Heart right ventricle (tissue), 16 donors: ENCODE results near the gene FBXW4. TPM values are rescaled to one million over a fixed set of nuclear protein-coding genes. Genes with fewer than 3 reads are reported as not detected.
A peak's percentile ranks its signal among the peaks of the same experiment; 100 is the strongest.

Experiments
- ATAC-seq, 8 donors: fragments of 200-7000 bp; cut with Tn5 transposase; one replicate each; pipeline ENCODE4 v1.9.1; 2020; ENCODE audit warnings: mild to moderate bottlenecking in 8 of 8, moderate library complexity in 8 of 8, moderate number of reproducible peaks in 1 of 8
- DNase-seq, 2 donors: peaks; one replicate each; pipeline ENCODE4 v3.0.0-alpha.2; 2020
- H3K27ac ChIP-seq, 10 donors: fragments of 200-600 bp; sonication (generic) in 2 of 10; one replicate each; pipeline versions ENCODE4 v1.5.0 to v1.8.0; 2020 to 2022; ENCODE audit warnings: mild to moderate bottlenecking in 3 of 10
- H3K27me3 ChIP-seq, 7 donors: fragments of 200-600 bp; one replicate each; pipeline ENCODE4 v1.8.0; 2021 to 2022; ENCODE audit warnings: mild to moderate bottlenecking in 2 of 7
- H3K36me3 ChIP-seq, 9 donors: fragments of 200-600 bp; sonication (generic) in 1 of 9; one replicate each; pipeline versions ENCODE4 v1.5.0 to v1.8.0; 2020 to 2022; ENCODE audit warnings: mild to moderate bottlenecking in 2 of 9
- H3K4me1 ChIP-seq, 9 donors: fragments of 200-600 bp; sonication (generic) in 1 of 9; one replicate each; pipeline versions ENCODE4 v1.5.0 to v1.8.0; 2020 to 2022; ENCODE audit warnings: mild to moderate bottlenecking in 4 of 9
- H3K4me3 ChIP-seq, 10 donors: fragments of 200-600 bp; sonication (generic) in 2 of 10; one replicate each; pipeline versions ENCODE4 v1.5.0 to v1.8.0; 2020 to 2022; ENCODE audit warnings: mild to moderate bottlenecking in 7 of 10, moderate library complexity in 2 of 10
- H3K9me3 ChIP-seq, 11 donors: fragments of 200-600 bp in 10 of 11; sonication (generic) in 2 of 11; one replicate each; pipeline versions ENCODE4 v1.5.0 to v1.8.0; 2013 to 2022; ENCODE audit warnings: mild to moderate bottlenecking in 2 of 11, control low read depth in 1 of 11, moderate library complexity in 1 of 11
- CTCF ChIP-seq, 9 donors: fragments of 200-600 bp; sonication (generic) in 2 of 9; IDR thresholded peaks; one replicate each; pipeline versions ENCODE4 v1.5.0 to v1.8.0; 2021 to 2022; ENCODE audit warnings: antibody characterized with exemption in 9 of 9, mild to moderate bottlenecking in 5 of 9, moderate library complexity in 1 of 9
- WGBS, 2 donors: extraction: QIAGEN DNeasy Blood & Tissue Kit; methylation state at CpG; one replicate each; pipeline ENCODE4 v1.1.7; 2013; ENCODE audit warnings: inconsistent platforms in 1 of 2; 5-methylcytosine and 5-hydroxymethylcytosine counted together
- intact Hi-C, 10 donors: fragments of 100-400 bp; cut with DNase I; formaldehyde crosslinking; loops; one replicate each; pipeline versions ENCODE4 v1.11.1 to v1.14.2; 2022
- polyA plus RNA-seq, 2 donors: library from polyadenylated mRNA; stranded (reverse); fragments of 200-250 nt; gene quantifications; one replicate each; pipeline ENCODE4 v1.2.3, GENCODE V29; 2013
- total RNA-seq, 10 donors: library from RNA; stranded (reverse); fragmentation: NEBNext Ultra II Directional in 3 of 10; extraction: Animal tissue kit (Norgen Biotek cat#: 25700) in 3 of 10; gene quantifications; one replicate each; pipeline versions ENCODE4 v1.2.1 to v1.2.4, GENCODE V29; 2021 to 2023
- donor health status: Arrhythmogenic right ventricular cardiomyopathy.
- donor health status: ischemic (EF 13 %, LVEDD 7.1; RV severe dilation, severe dysfunction).
- donor health status: healthy with polysubstance abuse.
- donor health status: DM: no; HTN: yes; CAD: no.
- donor health status: DM: no; HTN: no; CAD: no.
- donor health status: ischemic (EF 25% LVEDD 6.9; RV normal size, moderate dysfunction).
- donor health status: ischemic (EF 25% LVEDD 5.7; RV mildly dilated, moderate dysfunction).
- donor health status: healthy.
- donor health status: DM: yes; HTN: yes; CAD: no.
- donor health status: Ischemic cardiomyopathy.
- donor health status: ischemic (EF 35%, LVEDD 5.7; RV mildly dilated, moderate dysfunction).
- donor health status: nonischemic (EF 11% LVEDD 7.7; RV severe dilation, severe dysfunction).
- donor health status: DM: yes; HTN: yes; CAD: no.
- donor health status: PGD.
- donor health status: ischemic (EF 29% LVEDD 5.4; RV normal size, mild dysfunction).
- donor health status: nonischemic (EF 23%, LVEDD 6.1; RV moderate dilation, normal function).

FBXW4 gene
- total and polyA plus RNA-seq, 12 donors, result 31.8 to 118 (median 92.1) TPM

- Histone ChIP-seq H3K4me1 (peaks cover 0 to 68% (median 52%) of the 10 kb centered on the region in 9 donors), H3K36me3 (no peaks in the 10 kb centered on the region), H3K27ac (no peak overlapping the region), H3K27me3 (no peaks in the 10 kb centered on the region), H3K9me3 (no peaks in the 10 kb centered on the region), H3K4me3 (no peak overlapping the region)
- WGBS, 2 donors, result 80 to 81% methylated on average over 5 of the region's 5 CpGs
- ATAC-seq (no peak), DNase-seq (no peak)
- TF ChIP-seq CTCF (IDR thresholded peaks at IDR 0.05), result no peak
- intact Hi-C loops, result loop anchor here in 1 of 10 donors (10.0 kb wide), 1 partner anchor 88 kb away; the partner anchor contains the start of gene FGF8
Measured at GRCh38 chr10:101686133-101686925, 8.6 kb downstream of the FBXW4 start.

- peaks cover 0 to 54% (median 36%) of the 10 kb centered on the region in 9 donors for H3K4me1 ChIP-seq
- no peak for ATAC-seq
Measured at GRCh38 chr10:101684782-101685181, 10.2 kb downstream of the FBXW4 start.

GRCh38 chr10:101683276-101683675 lies 11.7 kb downstream of the FBXW4 start:
- ATAC-seq, result no peak
- peaks cover 0 to 50% (median 28%) of the 10 kb centered on the region in 9 donors for H3K4me1 ChIP-seq
- intact Hi-C loops, result loop anchor here in 1 of 10 donors (10.0 kb wide), 1 partner anchor 92 kb away; the partner anchor contains the start of gene FGF8

More at GRCh38 chr10:101684782-101685181, 10.2 kb downstream of the FBXW4 start:
- DNase-seq, result no peak
- Histone ChIP-seq H3K27ac (no peak overlapping the region), H3K9me3 (no peaks in the 10 kb centered on the region), H3K36me3 (no peaks in the 10 kb centered on the region), H3K4me3 (no peak overlapping the region), H3K27me3 (no peaks in the 10 kb centered on the region)
- WGBS, 2 donors, result 96 to 100% methylated on average over 1 of the region's 1 CpG
- intact Hi-C loops, result loop anchor here in 1 of 10 donors (10.0 kb wide), 1 partner anchor 90 kb away; the partner anchor contains the start of gene FGF8
- TF ChIP-seq CTCF (IDR thresholded peaks at IDR 0.05), result no peak

More at GRCh38 chr10:101683276-101683675, 11.7 kb downstream of the FBXW4 start:
- no peak for DNase-seq
- Histone ChIP-seq H3K4me3 (no peak overlapping the region), H3K36me3 (no peaks in the 10 kb centered on the region), H3K9me3 (no peaks in the 10 kb centered on the region), H3K27ac (peak overlapping the region in 1 of 10 donors; percentile 0), H3K27me3 (no peaks in the 10 kb centered on the region)
- WGBS, 2 donors, result 95 to 96% methylated on average over 3 of the region's 3 CpGs
- no peak for TF ChIP-seq CTCF (IDR thresholded peaks at IDR 0.05)
